GM12878 (cell line): ENCODE results near the gene KRR1. TPM values are rescaled to one million over a fixed set of nuclear protein-coding genes. Genes with fewer than 3 reads are reported as not detected.

ENCODE experiments used
- ATAC-seq: fragments of 200-7000 bp; cut with Tn5 transposase; 3 replicates; pipeline ENCODE4 v1.9.1; 2020; ENCODE audit warnings: mild to moderate bottlenecking, moderate library complexity
- BruUV-seq: library from RNA; stranded (reverse); fragments of 400-500 nt; replicated peaks from 2 replicates; lab custom pipeline; 2021; lab: Mats Ljungman, UMichigan
- CTCF ChIA-PET: fragments of 300-600 bp; sonication (Branson Sonifier 250); formaldehyde crosslinking; extraction: SDS; loops from one replicate; lab custom pipeline; 2021; ENCODE audit warnings: inconsistent platforms; lab: Yijun Ruan, JAX
- POLR2A ChIA-PET: fragments of 350-600 bp; formaldehyde crosslinking; extraction: SDS; loops from one replicate; lab custom pipeline; 2021; ENCODE audit warnings: inconsistent platforms; lab: Charles Lee
- RAD21 ChIA-PET: fragments of 300-600 bp; sonication (Branson Sonifier 250); formaldehyde crosslinking; loops from one replicate; lab custom pipeline; 2023; ENCODE audit warnings: antibody characterized with exemption; ENCODE audit not compliant: unreplicated experiment; lab: Charles Lee
- SMC1A ChIA-PET: fragments of 300-600 bp; sonication (Branson Sonifier 250); formaldehyde crosslinking; loops from one replicate; lab custom pipeline; 2023; ENCODE audit not compliant: unreplicated experiment, uncharacterized antibody; lab: Charles Lee
- DNase-seq: peaks from one replicate; pipeline ENCODE4 v3.0.0-alpha.2; 2011; ENCODE audit warnings: low read depth, low spot score
- FAIRE-seq: peaks from 3 replicates; lab custom pipeline; 2011; peaks lifted over from hg19 to GRCh38; lab: Jason Lieb, UNC
- H2AFZ ChIP-seq: 2 replicates; pipeline ENCODE4 v1.6.0; 2011; ENCODE audit warnings: low read depth, low read length, control low read depth; ENCODE audit not compliant: control insufficient read depth
- H3K27ac ChIP-seq: 2 replicates; pipeline ENCODE4 v1.5.1; 2011; ENCODE audit warnings: control low read depth; ENCODE audit not compliant: control insufficient read depth, insufficient read depth
- H3K27me3 ChIP-seq, 2 experiments: replicated peaks in 1 of 2; 2 replicates each; pipeline versions ENCODE4 v1.6.0 to v1.6.1; 2011; ENCODE audit warnings: low read length in 1 of 2; ENCODE audit not compliant: control insufficient read depth in 2 of 2, insufficient read depth in 2 of 2
- H3K36me3 ChIP-seq, 2 experiments: 2 replicates each; pipeline ENCODE4 v1.5.1; 2011; ENCODE audit warnings: low read length in 1 of 2; ENCODE audit not compliant: control insufficient read depth in 2 of 2, insufficient read depth in 2 of 2
- H3K4me1 ChIP-seq: 2 replicates; pipeline ENCODE4 v1.6.1; 2011; ENCODE audit warnings: mild to moderate bottlenecking, low read length, moderate library complexity, mixed read lengths; ENCODE audit not compliant: control insufficient read depth, insufficient read depth
- H3K4me2 ChIP-seq: 2 replicates; pipeline ENCODE4 v1.6.0; 2011; ENCODE audit warnings: control low read depth; ENCODE audit not compliant: control insufficient read depth, insufficient read depth
- H3K4me3 ChIP-seq: fragments of 200-600 bp; sonication (generic); 2 replicates; pipeline ENCODE4 v1.5.1; 2016
- H3K79me2 ChIP-seq: 2 replicates; pipeline ENCODE4 v1.6.0; 2011; ENCODE audit warnings: low read length; ENCODE audit not compliant: control insufficient read depth, insufficient read depth
- H3K9ac ChIP-seq: 2 replicates; pipeline ENCODE4 v1.8.0; 2011; ENCODE audit warnings: low read length, control low read depth, mixed read lengths; ENCODE audit not compliant: control insufficient read depth, insufficient read depth
- H3K9me3 ChIP-seq: replicated peaks from 3 replicates; pipeline ENCODE4 v1.5.1; 2011; ENCODE audit warnings: mild to moderate bottlenecking, low read length; ENCODE audit not compliant: control insufficient read depth, insufficient read depth
- H4K20me1 ChIP-seq: 2 replicates; pipeline ENCODE4 v1.6.0; 2011; ENCODE audit not compliant: control insufficient read depth, insufficient read depth
- CREB1 ChIP-seq: IDR thresholded peaks from 2 replicates; pipeline ENCODE4 v1.6.1; 2012; ENCODE audit warnings: low read depth, mild to moderate bottlenecking, inconsistent platforms
- FOXM1 ChIP-seq: IDR thresholded peaks from 2 replicates; pipeline ENCODE4 v1.6.1; 2012; ENCODE audit warnings: low read depth, mild to moderate bottlenecking, inconsistent platforms, low read length, moderate library complexity
- IKZF1 ChIP-seq: fragments of 450-650 bp; conservative IDR thresholded peaks from 2 replicates; pipeline ENCODE4 v1.6.1; 2017; ENCODE audit warnings: antibody characterized with exemption, mild to moderate bottlenecking
- MEF2B ChIP-seq: fragments of 450-650 bp; IDR thresholded peaks from 2 replicates; pipeline ENCODE4 v1.6.1; 2018; ENCODE audit warnings: mild to moderate bottlenecking, moderate library complexity; ENCODE audit not compliant: partially characterized antibody, poor library complexity, severe bottlenecking
- RAD21 ChIP-seq: IDR thresholded peaks from 2 replicates; pipeline ENCODE4 v1.6.1; 2011; ENCODE audit warnings: mild to moderate bottlenecking, low read depth, low read length, moderate library complexity; ENCODE audit not compliant: insufficient read depth
- ZNF687 ChIP-seq: fragments of 450-650 bp; IDR thresholded peaks from 2 replicates; pipeline ENCODE4 v1.6.1; 2017; ENCODE audit warnings: mild to moderate bottlenecking, moderate library complexity
- WGBS: methylation state at CpG from one replicate; pipeline ENCODE4 v1.1.6; 2016; ENCODE audit warnings: low lambda C conversion rate; ENCODE audit not compliant: insufficient replicate concordance, insufficient coverage; ENCODE audit errors: missing lambda C conversion rate; 5-methylcytosine and 5-hydroxymethylcytosine counted together
- in situ Hi-C: fragments of 300-500 bp; cut with MboI; formaldehyde crosslinking; loops from 9 replicates; pipeline ENCODE4 v1.14.3; 2018; ENCODE audit warnings: mixed read lengths
- intact Hi-C: fragments of 100-400 bp; cut with micrococcal nuclease; formaldehyde crosslinking; loops from one replicate; pipeline ENCODE4 v1.14.2; 2022; ENCODE audit not compliant: unreplicated experiment
- polyA plus RNA-seq, 11 experiments: library from polyadenylated mRNA; depleted of rRNA in 4 of 11; unstranded in 6 of 11; stranded (reverse) in 5 of 11; fragments of >200 nt; fragmentation: Nextera tagmentation in 4 of 11; fragmentation: Illumina TruSeq in 1 of 11; extraction: Ambion mirVana in 4 of 11; extraction: Trizol in 1 of 11; gene quantifications; 1 replicate in 1 of 11; 2 replicates in 10 of 11; pipeline versions ENCODE4 v1.2.1 to v1.2.3, GENCODE V29; 2011 to 2016; ENCODE audit warnings: inconsistent platforms in 2 of 11, missing spikeins in 2 of 11, low read depth in 1 of 11
- total RNA-seq, 4 experiments: library from RNA; depleted of rRNA in 3 of 4; stranded (reverse); fragments of >200 nt in 3 of 4; fragmentation: Illumina TruSeq in 1 of 4; extraction: Trizol in 1 of 4; gene quantifications; 2 replicates each; pipeline versions ENCODE4 v1.2.1 to v1.2.3, GENCODE V29; 2013 to 2021

Gene KRR1
- total and polyA plus RNA-seq, 10 of the 15 experiments (the other 5 are each of a cell fraction or from before 2014, with no cell fraction given): 29.6 to 103 (median 75.3) TPM

DNA sequence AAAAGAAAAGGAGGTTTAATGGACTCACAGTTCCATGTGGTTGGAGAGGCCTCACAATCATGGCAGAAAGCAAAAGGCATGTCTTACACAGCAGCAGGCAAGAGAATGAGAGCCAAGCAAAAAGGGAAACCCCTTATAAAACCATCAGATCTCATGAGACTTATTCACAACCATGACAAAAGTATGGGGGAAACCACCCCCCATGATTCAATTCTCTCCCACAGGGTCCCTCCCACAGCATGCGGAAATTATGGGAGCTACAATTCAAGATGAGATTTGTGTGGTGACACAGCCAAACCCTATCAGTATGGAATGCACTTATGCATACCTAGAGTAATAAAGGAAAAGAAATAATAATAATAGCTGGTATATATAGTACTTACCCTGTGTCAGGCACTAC is 35.3 kb downstream of the KRR1 start:
- POLR2A ChIA-PET: interaction anchor here (0.7 kb wide), 3 partner anchors 36 to 85 kb away, joined by 4 to 8 read pairs (median 4); partner anchors contain the start of gene GLIPR1L2
- SMC1A ChIA-PET: interaction anchor here (0.6 to 2.4 kb wide), 5 partner anchors 8 to 39 kb away, joined by 3 to 6 read pairs (median 4); no protein-coding TSS in a partner anchor

More for the DNA sequence above, 35.3 kb downstream of the KRR1 start:
- WGBS: 95% methylated on average over 1 of the region's 1 CpG
- Histone ChIP-seq H3K9ac (no peak overlapping the region), H3K27ac (no peak overlapping the region), H4K20me1 (no peaks in the 10 kb centered on the region), H3K27me3 (no peaks in the 10 kb centered on the region), H3K36me3 (no peaks in the 10 kb centered on the region), H3K9me3 (no peaks in the 10 kb centered on the region), H3K4me3 (no peak overlapping the region), H3K4me2 (no peak overlapping the region), H3K79me2 (no peaks in the 10 kb centered on the region), H3K4me1 (peaks cover 21% of the 10 kb centered on the region), H2AFZ (no peak overlapping the region)
- in situ Hi-C loops (loop anchor here (25.0 kb wide), 1 partner anchor 789 kb away; no protein-coding TSS in a partner anchor), intact Hi-C loops (no loop called here)
- BruUV-seq: no TSS peak
- DNase-seq (no peak), ATAC-seq (no peak), FAIRE-seq (no peak)
- CTCF ChIA-PET: interaction anchor here (0.5 to 4.2 kb wide), 3 partner anchors 8 to 142 kb away, joined by 3 to 24 read pairs (median 3); partner anchors contain the start of gene GLIPR1L1
- TF ChIP-seq CREB1 (no peak), MEF2B (peak; percentile 32), ZNF687 (no peak), IKZF1 (no peak), RAD21 (no peak), FOXM1 (no peak)
- RAD21 ChIA-PET: interaction anchor here (1.1 to 1.5 kb wide), 2 partner anchors 9 to 50 kb away, joined by 3 read pairs; no protein-coding TSS in a partner anchor
